Tibial nerve (tissue), 4 donors: ENCODE measurements around the gene CTNNBIP1. TPM values are rescaled to one million over a fixed set of nuclear protein-coding genes. Genes with fewer than 3 reads are reported as not detected.

Source experiments
- DNase-seq, 2 donors: peaks; one replicate each; pipeline ENCODE4 v3.0.0-alpha.2; 2019; ENCODE audit warnings: low spot score in 2 of 2
- H3K27ac ChIP-seq, 4 donors: fragments of 200-600 bp; sonication (generic) in 3 of 4; one replicate each; pipeline ENCODE4 v1.5.1; 2017 to 2019; ENCODE audit warnings: mild to moderate bottlenecking in 1 of 4
- H3K27me3 ChIP-seq, 2 donors: fragments of 200-600 bp; sonication (generic) in 1 of 2; one replicate each; pipeline versions ENCODE4 v1.5.1 to v1.6.0; 2017 to 2019
- H3K36me3 ChIP-seq, 3 donors: fragments of 200-600 bp; sonication (generic); one replicate each; pipeline ENCODE4 v1.5.1; 2018 to 2019
- H3K4me1 ChIP-seq, 4 donors: fragments of 200-600 bp; sonication (generic) in 3 of 4; one replicate each; pipeline ENCODE4 v1.5.1; 2017 to 2019
- H3K4me3 ChIP-seq, 4 donors: fragments of 200-600 bp; sonication (generic) in 3 of 4; one replicate each; pipeline ENCODE4 v1.5.1; 2017 to 2019; ENCODE audit warnings: mild to moderate bottlenecking in 1 of 4, moderate library complexity in 1 of 4
- H3K9me3 ChIP-seq, 4 donors: fragments of 200-600 bp; sonication (generic) in 3 of 4; one replicate each; pipeline ENCODE4 v1.5.1; 2017 to 2019
- CTCF ChIP-seq, 5 experiments: fragments of 200-600 bp in 3 of 5; fragments of 450-650 bp in 2 of 5; sonication (generic) in 3 of 5; IDR thresholded peaks; one replicate each; pipeline ENCODE4 v1.5.1; 2016 to 2019; ENCODE audit warnings: antibody characterized with exemption in 5 of 5, mild to moderate bottlenecking in 3 of 5, moderate library complexity in 2 of 5
- EP300 ChIP-seq, 2 donors: sonication (generic); formaldehyde crosslinking; IDR thresholded peaks; one replicate each; pipeline ENCODE4 v1.6.1; 2017; ENCODE audit warnings: antibody characterized with exemption in 2 of 2, mild to moderate bottlenecking in 1 of 2
- POLR2A ChIP-seq, 2 donors: fragments of 450-650 bp; IDR thresholded peaks; one replicate each; pipeline ENCODE4 v1.6.1; 2017; ENCODE audit warnings: antibody characterized with exemption in 2 of 2, mild to moderate bottlenecking in 2 of 2, moderate library complexity in 2 of 2
- WGBS, 2 donors: methylation state at CpG; one replicate each; pipeline ENCODE4 v1.1.5; 2018; 5-methylcytosine and 5-hydroxymethylcytosine counted together
- total RNA-seq, 4 donors: library from RNA; depleted of rRNA; stranded (reverse); fragments of >200 nt; gene quantifications; one replicate each; pipeline ENCODE4 v1.1.0, GENCODE V29; 2016

CTNNBIP1 gene
- total RNA-seq, 4 donors from 2014 or later: 17.0 to 24.9 (median 20.3) TPM

DNA sequence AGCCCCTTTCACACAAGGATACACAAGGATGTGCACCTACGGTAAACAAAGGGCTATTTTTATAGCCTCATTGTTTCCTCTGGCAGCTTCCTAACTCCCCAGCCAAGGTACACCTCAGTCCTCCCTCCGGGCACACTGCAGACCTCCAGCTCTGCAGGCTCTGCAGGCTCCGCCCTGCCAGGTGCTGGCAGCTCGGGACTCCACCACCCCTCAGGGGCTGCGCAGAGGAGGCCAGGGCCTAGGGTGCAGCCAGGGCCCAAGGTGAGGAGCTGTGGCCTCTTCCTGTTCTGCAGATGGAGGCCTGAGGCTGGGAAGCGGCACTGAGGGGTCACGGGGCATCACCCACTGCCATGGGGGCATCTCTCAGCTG, 66.5 kb downstream of the CTNNBIP1 start:
- no peaks in the 10 kb centered on the region for H3K27me3 ChIP-seq
- WGBS, 2 donors: 71 to 78% methylated on average over 5 to 7 of the region's 7 CpGs
- no peak overlapping the region for H3K4me3 ChIP-seq
- no peak overlapping the region for H3K27ac ChIP-seq
- H3K9me3 ChIP-seq: no peaks in the 10 kb centered on the region
- peaks cover 0 to 19% (median 0%) of the 10 kb centered on the region in 4 donors for H3K4me1 ChIP-seq
- TF ChIP-seq POLR2A (IDR thresholded peaks at IDR 0.05) (no peak), EP300 (IDR thresholded peaks at IDR 0.05) (no peak), CTCF (IDR thresholded peaks at IDR 0.05) (no peak)
- DNase-seq: no peak
- H3K36me3 ChIP-seq: peaks cover 0 to 3% (median 0%) of the 10 kb centered on the region in 3 donors

- no peaks in the 10 kb centered on the region for H3K36me3 ChIP-seq
- WGBS, 2 donors: 78 to 80% methylated on average over 15 to 20 of the region's 20 CpGs
- no peaks in the 10 kb centered on the region for H3K27me3 ChIP-seq
- no peaks in the 10 kb centered on the region for H3K9me3 ChIP-seq
- TF ChIP-seq EP300 (IDR thresholded peaks at IDR 0.05): no peak
- TF ChIP-seq POLR2A (IDR thresholded peaks at IDR 0.05): no peak
- no peak for TF ChIP-seq CTCF (IDR thresholded peaks at IDR 0.05)
- DNase-seq: no peak
- no peak overlapping the region for H3K27ac ChIP-seq
- H3K4me3 ChIP-seq: no peak overlapping the region
- H3K4me1 ChIP-seq: peaks cover 0 to 19% (median 0%) of the 10 kb centered on the region in 4 donors
These were observed 67.1 kb downstream of the CTNNBIP1 start for GRCh38 chr1:9842781-9843575.

- H3K4me3 ChIP-seq: no peak overlapping the region
- H3K9me3 ChIP-seq: no peaks in the 10 kb centered on the region
- TF ChIP-seq CTCF (IDR thresholded peaks at IDR 0.05): no peak
- no peak for TF ChIP-seq POLR2A (IDR thresholded peaks at IDR 0.05)
- TF ChIP-seq EP300 (IDR thresholded peaks at IDR 0.05): no peak
- no peak for DNase-seq
- WGBS, 2 donors: 33 to 49% methylated on average over 7 to 9 of the region's 9 CpGs
- H3K27me3 ChIP-seq: no peaks in the 10 kb centered on the region
- no peak overlapping the region for H3K27ac ChIP-seq
- H3K36me3 ChIP-seq: no peaks in the 10 kb centered on the region
- peaks cover 0 to 19% (median 0%) of the 10 kb centered on the region in 4 donors for H3K4me1 ChIP-seq
These were observed 67.9 kb downstream of the CTNNBIP1 start for GRCh38 chr1:9842073-9842711.

- WGBS, 2 donors: 80 to 87% methylated on average over 2 of the region's 2 CpGs
- H3K9me3 ChIP-seq: no peaks in the 10 kb centered on the region
- TF ChIP-seq EP300 (IDR thresholded peaks at IDR 0.05) (no peak), CTCF (IDR thresholded peaks at IDR 0.05) (no peak), POLR2A (IDR thresholded peaks at IDR 0.05) (no peak)
- DNase-seq: no peak
- H3K4me3 ChIP-seq: no peak overlapping the region
- H3K4me1 ChIP-seq: peaks cover 0 to 19% (median 0%) of the 10 kb centered on the region in 4 donors
- no peaks in the 10 kb centered on the region for H3K27me3 ChIP-seq
- no peaks in the 10 kb centered on the region for H3K36me3 ChIP-seq
- no peak overlapping the region for H3K27ac ChIP-seq
These were observed 68.6 kb downstream of the CTNNBIP1 start for GRCh38 chr1:9841460-9841859.

- H3K36me3 ChIP-seq: no peaks in the 10 kb centered on the region
- TF ChIP-seq EP300 (IDR thresholded peaks at IDR 0.05): no peak
- 63 to 76% methylated on average over 3 of the region's 3 CpGs for WGBS, 2 donors
- no peak overlapping the region for H3K4me3 ChIP-seq
- peaks cover 0 to 28% (median 4%) of the 10 kb centered on the region in 4 donors for H3K4me1 ChIP-seq
- no peak overlapping the region for H3K27ac ChIP-seq
- H3K9me3 ChIP-seq: no peaks in the 10 kb centered on the region
- no peaks in the 10 kb centered on the region for H3K27me3 ChIP-seq
- no peak for DNase-seq
These were observed 69.9 kb downstream of the CTNNBIP1 start for GRCh38 chr1:9840176-9840575.
